ENCODE results near the gene CABCOCO1.
A peak's percentile ranks its signal among the peaks of the same experiment; 100 is the strongest.
"Not testable (repeated sequence)": the region's sequence is repeated elsewhere in the genome, so short reads cannot be mapped to it uniquely, and the experiment has no call there.

The CABCOCO1 gene

GRCh38 chr10:61708846-61709245, 46.1 kb downstream of the CABCOCO1 start:
- no peak for FAIRE-seq
- no peak for DNase-seq (ENCODE audit: insufficient read length, low spot score)
- no peak for TF ChIP-seq POLR2A (IDR thresholded peaks at IDR 0.05; ENCODE audit: low read depth, low read length)

- not testable (repeated sequence) for DNase-seq (ENCODE audit: insufficient read length, low spot score); FAIRE-seq
These were observed 49.4 kb downstream of the CABCOCO1 start for GRCh38 chr10:61712105-61712504.

GRCh38 chr10:61719475-61719874, 56.7 kb downstream of the CABCOCO1 start:
- not testable (repeated sequence) for FAIRE-seq

GRCh38 chr10:61719906-61720305, 57.2 kb downstream of the CABCOCO1 start:
- FAIRE-seq = no peak
- no peak for DNase-seq (ENCODE audit: insufficient read length, low spot score)
- TF ChIP-seq POLR2A (IDR thresholded peaks at IDR 0.05; ENCODE audit: low read depth, low read length) = no peak

More at GRCh38 chr10:61719475-61719874, 56.7 kb downstream of the CABCOCO1 start:
- DNase-seq (ENCODE audit: insufficient read length, low spot score) = not testable (repeated sequence)

- DNase-seq (ENCODE audit: insufficient read length, low spot score) (no peak), FAIRE-seq (peak; percentile 15)
These were observed 58.7 kb downstream of the CABCOCO1 start for GRCh38 chr10:61721431-61721830.

GRCh38 chr10:61725221-61725620, 62.5 kb downstream of the CABCOCO1 start:
- not testable (repeated sequence) for DNase-seq (ENCODE audit: insufficient read length, low spot score); FAIRE-seq

More at GRCh38 chr10:61721431-61721830, 58.7 kb downstream of the CABCOCO1 start:
- no peak for TF ChIP-seq POLR2A (IDR thresholded peaks at IDR 0.05; ENCODE audit: low read depth, low read length)

- no peak for TF ChIP-seq POLR2A (IDR thresholded peaks at IDR 0.05; ENCODE audit: low read depth, low read length)
- FAIRE-seq = peak; percentile 57
These were observed 66.9 kb downstream of the CABCOCO1 start for GRCh38 chr10:61729596-61729995.

GRCh38 chr10:61730671-61731070, 67.9 kb downstream of the CABCOCO1 start:
- FAIRE-seq (no peak), DNase-seq (ENCODE audit: insufficient read length, low spot score) (no peak)
- no peak for TF ChIP-seq POLR2A (IDR thresholded peaks at IDR 0.05; ENCODE audit: low read depth, low read length)

More at GRCh38 chr10:61729596-61729995, 66.9 kb downstream of the CABCOCO1 start:
- no peak for DNase-seq (ENCODE audit: insufficient read length, low spot score)

GRCh38 chr10:61731638-61732037, 68.9 kb downstream of the CABCOCO1 start:
- TF ChIP-seq POLR2A (IDR thresholded peaks at IDR 0.05; ENCODE audit: low read depth, low read length) = no peak
- FAIRE-seq = no peak

GRCh38 chr10:61732629-61733278, 70.0 kb downstream of the CABCOCO1 start:
- DNase-seq (ENCODE audit: insufficient read length, low spot score) (no peak), FAIRE-seq (peak; percentile 53)
- no peak for TF ChIP-seq POLR2A (IDR thresholded peaks at IDR 0.05; ENCODE audit: low read depth, low read length)

More at GRCh38 chr10:61731638-61732037, 68.9 kb downstream of the CABCOCO1 start:
- no peak for DNase-seq (ENCODE audit: insufficient read length, low spot score)

- DNase-seq (ENCODE audit: insufficient read length, low spot score) (peak; percentile 4), FAIRE-seq (peak; percentile 97)
- TF ChIP-seq POLR2A (IDR thresholded peaks at IDR 0.05; ENCODE audit: low read depth, low read length) = no peak
These were observed 70.7 kb downstream of the CABCOCO1 start for GRCh38 chr10:61733358-61733940.

GRCh38 chr10:61735882-61736281, 73.2 kb downstream of the CABCOCO1 start:
- no peak for DNase-seq (ENCODE audit: insufficient read length, low spot score)
- peak; percentile 27 for FAIRE-seq
- no peak for TF ChIP-seq POLR2A (IDR thresholded peaks at IDR 0.05; ENCODE audit: low read depth, low read length)

- DNase-seq (ENCODE audit: insufficient read length, low spot score); FAIRE-seq: not testable (repeated sequence)
These were observed 74.7 kb downstream of the CABCOCO1 start for GRCh38 chr10:61737455-61737854.

GRCh38 chr10:61742812-61743211, 80.1 kb downstream of the CABCOCO1 start:
- no peak for FAIRE-seq
- DNase-seq (ENCODE audit: insufficient read length, low spot score) = no peak
- TF ChIP-seq POLR2A (IDR thresholded peaks at IDR 0.05; ENCODE audit: low read depth, low read length) = no peak

GRCh38 chr10:61744469-61744868, 81.7 kb downstream of the CABCOCO1 start:
- TF ChIP-seq POLR2A (IDR thresholded peaks at IDR 0.05; ENCODE audit: low read depth, low read length) = no peak
- peak; percentile 38 for FAIRE-seq
- no peak for DNase-seq (ENCODE audit: insufficient read length, low spot score)
